Measurements from ENCODE around the gene DOCK11. TPM values are rescaled to one million over a fixed set of nuclear protein-coding genes. Genes with fewer than 3 reads are reported as not detected.

DOCK11 gene
- total RNA-seq: 0.33 and 0.38 TPM in 2 replicates

DNA sequence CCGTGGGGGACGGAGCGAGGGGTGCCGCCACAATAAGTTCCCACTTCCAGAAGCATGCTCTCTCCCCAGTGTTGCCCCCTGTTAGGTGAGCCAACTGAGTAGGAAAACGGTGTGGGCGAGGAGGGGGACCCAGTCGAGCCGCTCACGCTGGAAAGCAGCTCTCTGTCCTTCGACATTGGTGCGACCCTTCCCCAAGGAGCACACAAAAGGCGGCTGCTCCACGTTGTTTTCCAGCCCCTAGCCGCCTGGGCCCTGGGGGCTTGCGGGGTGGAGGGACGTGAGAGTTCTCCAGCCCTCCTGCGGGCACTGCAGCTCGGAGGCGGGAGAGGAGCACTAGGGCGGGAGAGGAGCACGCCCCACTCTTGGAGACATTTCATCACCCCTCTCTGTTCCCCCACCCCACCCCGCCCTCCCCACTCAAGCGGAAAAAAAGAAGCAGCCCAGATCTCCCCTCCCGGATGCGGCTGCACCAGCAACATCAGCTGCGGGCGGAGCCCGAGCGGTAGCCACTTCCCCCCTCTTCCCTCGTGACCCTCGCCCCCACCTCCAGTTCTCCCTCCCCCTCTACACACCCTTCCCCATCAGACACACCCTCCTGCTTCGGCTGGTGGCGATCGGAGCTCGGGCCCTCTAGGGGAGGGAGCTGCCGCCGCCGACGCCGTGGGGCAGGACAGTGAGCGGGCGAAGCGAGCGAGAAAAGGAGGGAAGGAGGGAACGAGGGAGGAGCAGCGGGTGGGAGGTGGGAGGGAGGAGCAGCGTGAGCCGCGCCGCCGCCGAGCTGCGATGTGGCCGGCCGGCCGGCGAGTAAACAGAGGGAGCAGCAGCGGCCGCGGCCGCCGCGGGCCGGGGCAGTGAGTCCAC, at the start of gene DOCK11:
TSS of gene DOCK11 (plus strand) at position 755 of the 861 bp plus-strand sequence. CDS start 157 bp downstream, outside the sequence.

DNA sequence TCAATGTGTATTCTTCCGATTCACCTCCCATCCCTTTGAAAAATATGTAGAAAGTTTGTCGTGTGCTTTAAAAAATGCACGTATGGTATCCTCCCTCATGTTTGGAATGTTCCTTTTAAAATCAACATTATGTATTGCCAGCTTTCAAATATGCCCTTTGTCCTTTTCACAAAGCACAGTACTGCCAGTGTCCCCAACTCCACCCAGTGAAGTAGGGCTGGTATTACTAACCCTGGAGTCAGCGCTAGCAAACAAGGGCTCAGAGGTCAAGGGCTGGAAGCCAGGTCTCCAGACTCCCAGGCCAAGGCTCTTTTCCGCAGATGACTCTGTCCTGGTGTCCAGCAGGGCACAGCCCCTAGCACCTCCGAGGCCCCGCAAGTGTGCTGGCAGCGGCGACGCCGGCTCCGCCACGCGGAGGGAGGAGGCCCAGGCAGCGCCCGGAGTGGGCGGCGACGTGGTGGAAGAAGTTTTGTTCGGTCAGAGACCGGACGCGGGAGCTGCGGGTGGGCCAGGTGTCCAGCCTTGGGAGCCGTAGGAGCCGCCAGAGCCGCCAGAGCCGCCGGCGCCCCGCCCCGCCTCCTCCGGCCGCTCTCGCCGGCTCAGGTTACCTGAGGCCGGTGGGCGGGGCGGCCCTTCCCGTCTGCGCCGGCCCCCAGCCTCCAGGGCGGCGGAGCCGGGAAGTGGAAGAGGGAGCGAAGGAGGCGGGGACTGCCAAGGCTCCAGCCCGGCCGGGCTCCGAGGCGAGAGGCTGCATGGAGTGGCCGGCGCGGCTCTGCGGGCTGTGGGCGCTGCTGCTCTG, 231.5 kb downstream of the DOCK11 start, which contains the start of gene IL13RA1:
TSS of gene IL13RA1 (plus strand) at position 720 of the 799 bp plus-strand sequence. CDS start at position 753, 33 bp downstream.

Small RNAs within 50 kb of the gene (small RNA-seq; reads per million reads assigned to genes)
- not detected for gene RF00019

Other genes with a start within 250 kb of the DOCK11 start
- gene WDR44, start 149.7 kb upstream of the DOCK11 start, total RNA-seq: 19.6 and 28.6 TPM in 2 replicates
- gene IL13RA1, start 231.8 kb downstream of the DOCK11 start, total RNA-seq: 61.4 and 77.4 TPM in 2 replicates